CD14-positive monocyte (primary cell): ENCODE measurements around the gene LRRC38. TPM values are rescaled to one million over a fixed set of nuclear protein-coding genes. Genes with fewer than 3 reads are reported as not detected.

Source experiments
- DNase-seq, 3 donors: peaks; one replicate each; pipeline ENCODE4 v3.0.0-alpha.2; 2011 to 2022
- H2AFZ ChIP-seq: 2 replicates; pipeline ENCODE4 v1.6.0; 2012; ENCODE audit warnings: mild to moderate bottlenecking, low read depth, low read length, inconsistent platforms; ENCODE audit not compliant: insufficient read depth, poor library complexity, severe bottlenecking
- H3K27ac ChIP-seq, 2 donors: 1 replicate in 1 of 2; 2 replicates in 1 of 2; pipeline ENCODE4 v1.5.1; 2012 to 2013; ENCODE audit warnings: low read length in 2 of 2, control low read depth in 1 of 2, inconsistent platforms in 1 of 2, low read depth in 1 of 2, mild to moderate bottlenecking in 1 of 2
- H3K27me3 ChIP-seq, 2 donors: one replicate each; pipeline versions ENCODE4 v1.6.0 to v1.6.1; 2011 to 2013; ENCODE audit warnings: low read length in 2 of 2; ENCODE audit not compliant: control insufficient read depth in 2 of 2, insufficient read depth in 2 of 2
- H3K36me3 ChIP-seq, 2 donors: replicated peaks in 1 of 2; 1 replicate in 1 of 2; 2 replicates in 1 of 2; pipeline versions ENCODE4 v1.5.1 to v1.6.1; 2012 to 2013; ENCODE audit warnings: low read length in 2 of 2, control low read depth in 1 of 2, inconsistent platforms in 1 of 2, mild to moderate bottlenecking in 1 of 2; ENCODE audit not compliant: insufficient read depth in 2 of 2, control insufficient read depth in 1 of 2
- H3K4me1 ChIP-seq, 2 donors: 1 replicate in 1 of 2; 2 replicates in 1 of 2; pipeline versions ENCODE4 v1.5.1 to v1.6.1; 2012 to 2013; ENCODE audit warnings: low read length in 2 of 2, control low read depth in 1 of 2, inconsistent platforms in 1 of 2, mild to moderate bottlenecking in 1 of 2, moderate library complexity in 1 of 2; ENCODE audit not compliant: insufficient read depth in 2 of 2, control insufficient read depth in 1 of 2
- H3K4me2 ChIP-seq: replicated peaks from 2 replicates; pipeline ENCODE3; 2012; ENCODE audit warnings: low read length, moderate library complexity, mild to moderate bottlenecking; ENCODE audit not compliant: poor library complexity, severe bottlenecking; ENCODE audit errors: extremely low read depth
- H3K4me3 ChIP-seq, 3 experiments: fragments of 200-600 bp in 1 of 3; sonication (generic) in 1 of 3; replicated peaks in 1 of 3; 1 replicate in 2 of 3; 2 replicates in 1 of 3; pipeline ENCODE4 v1.5.1; 2011 to 2013; ENCODE audit warnings: low read length in 3 of 3, mild to moderate bottlenecking in 3 of 3, control low read depth in 2 of 3, low read depth in 2 of 3, inconsistent platforms in 1 of 3, moderate library complexity in 1 of 3
- H3K79me2 ChIP-seq: 2 replicates; pipeline ENCODE4 v1.6.0; 2012; ENCODE audit warnings: mild to moderate bottlenecking, control low read depth, inconsistent platforms, low read length, moderate library complexity; ENCODE audit not compliant: insufficient read depth
- H3K9ac ChIP-seq: 2 replicates; pipeline ENCODE4 v1.6.0; 2017; ENCODE audit warnings: low read length, mild to moderate bottlenecking; ENCODE audit not compliant: insufficient read depth, poor library complexity, severe bottlenecking
- H3K9me3 ChIP-seq, 2 donors: replicated peaks in 1 of 2; 1 replicate in 1 of 2; 2 replicates in 1 of 2; pipeline versions ENCODE4 v1.5.1 to v1.6.1; 2012 to 2013; ENCODE audit warnings: low read length in 2 of 2, control low read depth in 1 of 2; ENCODE audit not compliant: control insufficient read depth in 1 of 2, insufficient read depth in 1 of 2
- H4K20me1 ChIP-seq: 2 replicates; pipeline ENCODE4 v1.6.0; 2012; ENCODE audit warnings: mild to moderate bottlenecking, low read length, control low read depth, moderate library complexity; ENCODE audit not compliant: insufficient read depth
- H3K27ac Mint-ChIP-seq, 7 donors: one replicate each; pipeline ENCODE4 v1.8.0; 2020; ENCODE audit warnings: mild to moderate bottlenecking in 7 of 7, mixed read lengths in 7 of 7, moderate library complexity in 6 of 7, inconsistent platforms in 2 of 7
- H3K27me3 Mint-ChIP-seq, 3 donors: one replicate each; pipeline ENCODE4 v1.8.0; 2021 to 2022; ENCODE audit warnings: low read depth in 3 of 3, mild to moderate bottlenecking in 3 of 3, mixed read lengths in 3 of 3, moderate library complexity in 3 of 3, inconsistent platforms in 1 of 3
- H3K36me3 Mint-ChIP-seq, 2 donors: one replicate each; pipeline ENCODE4 v1.8.0; 2020; ENCODE audit warnings: mixed read lengths in 2 of 2, inconsistent platforms in 1 of 2, mild to moderate bottlenecking in 1 of 2
- H3K4me1 Mint-ChIP-seq: one replicate; pipeline ENCODE4 v1.8.0; 2020; ENCODE audit warnings: mild to moderate bottlenecking, mixed read lengths
- H3K4me3 Mint-ChIP-seq, 2 donors: one replicate each; pipeline ENCODE4 v1.8.0; 2020; ENCODE audit warnings: mild to moderate bottlenecking in 2 of 2, mixed read lengths in 2 of 2, moderate library complexity in 1 of 2
- H3K9me3 Mint-ChIP-seq, 7 donors: one replicate each; pipeline ENCODE4 v1.8.0; 2020 to 2022; ENCODE audit warnings: mixed read lengths in 7 of 7, mild to moderate bottlenecking in 6 of 7, moderate library complexity in 6 of 7, inconsistent platforms in 2 of 7
- WGBS: methylation state at CpG from one replicate; pipeline ENCODE4 v1.1.5; 2013; ENCODE audit warnings: missing lambda C conversion rate; ENCODE audit not compliant: insufficient coverage; 5-methylcytosine and 5-hydroxymethylcytosine counted together
- intact Hi-C, 2 donors: fragments of 100-400 bp; cut with micrococcal nuclease; formaldehyde crosslinking; loops; one replicate each; pipeline versions ENCODE4 v1.15.0 to v1.15.1; 2023
- polyA plus RNA-seq, 3 donors: library from polyadenylated mRNA; depleted of rRNA in 1 of 3; unstranded in 2 of 3; stranded (reverse) in 1 of 3; fragments of 300-500 nt in 2 of 3; fragments of >200 nt in 1 of 3; fragmentation: Illumina TruSeq in 2 of 3; gene quantifications; 1 replicate in 2 of 3; 2 replicates in 1 of 3; pipeline ENCODE4 v1.2.3, GENCODE V29; 2012 to 2021
- TF ChIP-seq, protein P1 (sequence below): fragments of 200-600 bp; IDR thresholded peaks from one replicate; pipeline ENCODE4 v1.8.0; 2022; ENCODE audit warnings: antibody characterized with exemption, mild to moderate bottlenecking

The LRRC38 gene
- polyA plus RNA-seq, 3 donors = not detected

DNA sequence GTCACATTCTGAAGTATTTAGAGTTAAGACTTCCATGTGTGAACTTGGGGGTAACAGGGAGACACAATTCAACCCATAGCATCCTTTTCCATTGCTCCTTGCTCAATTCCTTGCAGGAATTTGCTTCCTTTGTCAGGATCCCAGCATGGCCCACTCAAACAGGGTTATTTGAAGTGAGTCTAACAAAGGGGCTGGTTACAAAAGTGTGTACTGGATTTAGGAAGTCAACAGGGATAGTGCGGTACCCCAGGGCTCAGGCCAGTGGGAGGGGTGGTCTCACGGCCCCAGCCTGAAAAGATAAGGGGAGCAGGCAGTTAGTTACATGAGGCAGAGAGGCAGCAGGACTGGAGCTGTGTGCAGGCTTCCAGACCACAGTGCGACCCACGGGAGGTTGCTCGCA lies 14.4 kb downstream of the LRRC38 start:
- Mint-ChIP-seq H3K4me1 (no peaks in the 10 kb centered on the region), H3K27me3 (peaks cover 7 to 12% (median 11%) of the 10 kb centered on the region in 3 donors)
- intact Hi-C loops = no loop called here

DNA sequence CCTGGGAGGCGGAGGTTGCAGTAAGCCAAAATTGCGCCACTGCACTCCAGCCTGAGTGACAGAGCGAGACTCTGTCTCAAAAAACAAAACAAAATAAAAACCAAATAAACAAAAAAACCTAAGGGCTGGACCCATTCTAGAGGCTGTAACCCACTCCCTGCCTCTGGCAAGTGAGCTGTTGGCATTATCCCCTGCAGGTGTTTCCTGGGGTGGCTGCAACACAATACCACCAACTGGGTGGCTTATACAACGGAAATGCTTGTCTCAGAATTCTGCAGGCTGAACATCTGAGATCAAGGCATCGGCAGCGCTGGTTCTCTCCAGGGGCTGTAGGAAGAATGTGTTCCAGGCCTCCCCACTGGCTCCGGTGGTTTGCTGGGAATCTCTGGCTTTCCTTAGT lies 15.2 kb downstream of the LRRC38 start:
- H3K9ac ChIP-seq = no peak overlapping the region
- no peaks in the 10 kb centered on the region for H3K4me1 ChIP-seq
- no peak for DNase-seq
- no peak overlapping the region for H2AFZ ChIP-seq
- H3K4me3 ChIP-seq = no peak overlapping the region
- H3K79me2 ChIP-seq = no peaks in the 10 kb centered on the region
- Mint-ChIP-seq H3K27me3 (peaks cover 5 to 12% (median 11%) of the 10 kb centered on the region in 3 donors), H3K27ac (no peak overlapping the region), H3K4me3 (no peak overlapping the region), H3K9me3 (peaks cover 0 to 2% (median 0%) of the 10 kb centered on the region in 7 donors), H3K36me3 (no peaks in the 10 kb centered on the region), H3K4me1 (no peaks in the 10 kb centered on the region)
- H3K27me3 ChIP-seq = no peaks in the 10 kb centered on the region
- no peak overlapping the region for H3K27ac ChIP-seq
- 5% methylated on average over 4 of the region's 7 CpGs for WGBS
- H3K9me3 ChIP-seq = no peaks in the 10 kb centered on the region
- no peak overlapping the region for H3K4me2 ChIP-seq
- intact Hi-C loops = no loop called here
- no peaks in the 10 kb centered on the region for H4K20me1 ChIP-seq
- TF ChIP-seq, protein P1, sequence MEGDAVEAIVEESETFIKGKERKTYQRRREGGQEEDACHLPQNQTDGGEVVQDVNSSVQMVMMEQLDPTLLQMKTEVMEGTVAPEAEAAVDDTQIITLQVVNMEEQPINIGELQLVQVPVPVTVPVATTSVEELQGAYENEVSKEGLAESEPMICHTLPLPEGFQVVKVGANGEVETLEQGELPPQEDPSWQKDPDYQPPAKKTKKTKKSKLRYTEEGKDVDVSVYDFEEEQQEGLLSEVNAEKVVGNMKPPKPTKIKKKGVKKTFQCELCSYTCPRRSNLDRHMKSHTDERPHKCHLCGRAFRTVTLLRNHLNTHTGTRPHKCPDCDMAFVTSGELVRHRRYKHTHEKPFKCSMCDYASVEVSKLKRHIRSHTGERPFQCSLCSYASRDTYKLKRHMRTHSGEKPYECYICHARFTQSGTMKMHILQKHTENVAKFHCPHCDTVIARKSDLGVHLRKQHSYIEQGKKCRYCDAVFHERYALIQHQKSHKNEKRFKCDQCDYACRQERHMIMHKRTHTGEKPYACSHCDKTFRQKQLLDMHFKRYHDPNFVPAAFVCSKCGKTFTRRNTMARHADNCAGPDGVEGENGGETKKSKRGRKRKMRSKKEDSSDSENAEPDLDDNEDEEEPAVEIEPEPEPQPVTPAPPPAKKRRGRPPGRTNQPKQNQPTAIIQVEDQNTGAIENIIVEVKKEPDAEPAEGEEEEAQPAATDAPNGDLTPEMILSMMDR = no peak
- no peaks in the 10 kb centered on the region for H3K36me3 ChIP-seq

More for the DNA sequence above, 14.4 kb downstream of the LRRC38 start:
- Histone ChIP-seq H3K4me2 (no peak overlapping the region), H3K4me1 (no peaks in the 10 kb centered on the region), H3K36me3 (no peaks in the 10 kb centered on the region), H4K20me1 (no peaks in the 10 kb centered on the region), H3K4me3 (no peak overlapping the region), H3K9me3 (no peaks in the 10 kb centered on the region), H2AFZ (no peak overlapping the region), H3K27ac (no peak overlapping the region), H3K9ac (no peak overlapping the region), H3K27me3 (no peaks in the 10 kb centered on the region), H3K79me2 (no peaks in the 10 kb centered on the region)
- 88% methylated on average over 2 of the region's 5 CpGs for WGBS
- H3K9me3 Mint-ChIP-seq = peaks cover 0 to 2% (median 0%) of the 10 kb centered on the region in 7 donors
- no peak overlapping the region for H3K4me3 Mint-ChIP-seq
- TF ChIP-seq, protein P1 = no peak
- no peak overlapping the region for H3K27ac Mint-ChIP-seq
- no peaks in the 10 kb centered on the region for H3K36me3 Mint-ChIP-seq
- no peak for DNase-seq
